Loucy (cell line): ENCODE results near the gene CTNNBL1.

Source experiments
- H2AFZ ChIP-seq: fragments of 200-600 bp; sonication (generic); 2 replicates; pipeline ENCODE4 v1.6.0; 2016; ENCODE audit warnings: antibody characterized with exemption, mild to moderate bottlenecking, low read length, moderate library complexity
- H3F3A ChIP-seq: fragments of 200-600 bp; 2 replicates; pipeline ENCODE4 v1.6.0; 2016; ENCODE audit warnings: antibody characterized with exemption, low read depth, mild to moderate bottlenecking
- H3K27me3 ChIP-seq: fragments of 200-600 bp; sonication (generic); 2 replicates; pipeline ENCODE4 v1.6.1; 2014; ENCODE audit warnings: low read length, mild to moderate bottlenecking; ENCODE audit not compliant: insufficient read depth, poor library complexity, severe bottlenecking
- H3K36me3 ChIP-seq: fragments of 200-600 bp; sonication (generic); 2 replicates; pipeline ENCODE4 v1.6.1; 2016; ENCODE audit warnings: low read length; ENCODE audit not compliant: insufficient read depth
- H3K4me1 ChIP-seq: fragments of 200-600 bp; sonication (generic); 2 replicates; pipeline ENCODE4 v1.5.1; 2014; ENCODE audit warnings: low read length, mild to moderate bottlenecking; ENCODE audit not compliant: insufficient read depth, poor library complexity, severe bottlenecking
- H3K4me2 ChIP-seq: fragments of 200-600 bp; sonication (generic); 2 replicates; pipeline ENCODE4 v1.6.0; 2014; ENCODE audit warnings: antibody characterized with exemption, low read length, low read depth, mild to moderate bottlenecking; ENCODE audit not compliant: poor library complexity, severe bottlenecking
- H3K4me3 ChIP-seq: fragments of 200-600 bp; sonication (generic); 2 replicates; pipeline ENCODE4 v1.5.1; 2014; ENCODE audit warnings: low read length, mild to moderate bottlenecking, mixed read lengths; ENCODE audit not compliant: poor library complexity, severe bottlenecking
- H3K79me2 ChIP-seq: fragments of 200-600 bp; sonication (generic); 2 replicates; pipeline ENCODE4 v1.6.1; 2014; ENCODE audit warnings: low read length; ENCODE audit not compliant: insufficient read depth
- H3K9ac ChIP-seq: fragments of 200-600 bp; sonication (generic); 2 replicates; pipeline ENCODE4 v1.6.0; 2014; ENCODE audit warnings: mild to moderate bottlenecking, low read depth, low read length, moderate library complexity; ENCODE audit not compliant: poor library complexity, severe bottlenecking
- H3K9me2 ChIP-seq: fragments of 200-600 bp; sonication (generic); replicated peaks from 2 replicates; pipeline ENCODE4 v1.6.1; 2016; ENCODE audit warnings: low read depth, low read length, mixed read lengths
- H3K9me3 ChIP-seq: fragments of 200-600 bp; sonication (generic); 2 replicates; pipeline ENCODE4 v1.6.1; 2014; ENCODE audit warnings: mild to moderate bottlenecking, antibody characterized with exemption, low read length, low read depth; ENCODE audit not compliant: insufficient read depth
- H4K20me1 ChIP-seq: fragments of 200-600 bp; sonication (generic); 2 replicates; pipeline ENCODE4 v1.6.0; 2014; ENCODE audit warnings: antibody characterized with exemption, low read length, mild to moderate bottlenecking; ENCODE audit not compliant: insufficient read depth, poor library complexity, severe bottlenecking
- CTCF ChIP-seq: fragments of 200-600 bp; sonication (generic); conservative IDR thresholded peaks from 2 replicates; pipeline ENCODE4 v1.5.1; 2014; ENCODE audit warnings: mild to moderate bottlenecking, antibody characterized with exemption, low read length
- EZH2phosphoT487 ChIP-seq: fragments of 200-600 bp; IDR thresholded peaks from 2 replicates; pipeline ENCODE4 v1.6.1; 2018; ENCODE audit warnings: antibody characterized with exemption, mild to moderate bottlenecking, moderate library complexity, borderline replicate concordance

CTNNBL1 gene

DNA sequence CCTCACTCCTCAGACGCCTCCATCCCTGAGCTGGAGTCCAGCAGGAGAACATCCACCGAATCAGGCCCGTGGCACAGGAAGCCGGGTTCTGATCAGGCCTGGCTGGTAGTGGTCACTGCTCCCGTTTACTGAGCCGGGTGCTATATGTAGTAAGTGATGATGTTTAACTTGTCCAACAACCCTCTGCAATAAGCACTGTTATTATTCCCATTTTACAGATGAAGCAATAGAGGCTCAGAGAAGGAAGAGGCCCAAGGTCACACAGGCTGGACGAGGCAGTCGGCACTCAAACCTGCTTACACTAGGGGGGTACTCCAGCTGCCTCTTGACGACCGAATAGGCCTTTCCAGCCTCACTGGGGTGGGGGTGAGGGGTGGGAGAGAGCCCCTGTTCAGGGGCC is 194.8 kb downstream of the CTNNBL1 start:
- H3K27me3 ChIP-seq, result no peaks in the 10 kb centered on the region
- H3K79me2 ChIP-seq, result no peaks in the 10 kb centered on the region
- H3F3A ChIP-seq, result no peaks in the 10 kb centered on the region
- no peak overlapping the region for H3K4me3 ChIP-seq
- no peak overlapping the region for H2AFZ ChIP-seq
- TF ChIP-seq EZH2phosphoT487 (no peak), CTCF (no peak)
- H3K9me2 ChIP-seq, result no peaks in the 10 kb centered on the region
- H4K20me1 ChIP-seq, result no peaks in the 10 kb centered on the region
- H3K36me3 ChIP-seq, result no peaks in the 10 kb centered on the region
- H3K9ac ChIP-seq, result no peak overlapping the region
- H3K9me3 ChIP-seq, result no peaks in the 10 kb centered on the region
- H3K4me1 ChIP-seq, result no peaks in the 10 kb centered on the region
- no peak overlapping the region for H3K4me2 ChIP-seq

GRCh38 chr20:37890108-37890507 is 196.3 kb downstream of the CTNNBL1 start:
- no peak overlapping the region for H3K4me2 ChIP-seq
- H3K9ac ChIP-seq, result no peak overlapping the region
- TF ChIP-seq EZH2phosphoT487 (no peak), CTCF (no peak)
- no peaks in the 10 kb centered on the region for H3K4me1 ChIP-seq
- H3K9me3 ChIP-seq, result no peaks in the 10 kb centered on the region
- H3K79me2 ChIP-seq, result no peaks in the 10 kb centered on the region
- H3F3A ChIP-seq, result no peaks in the 10 kb centered on the region
- H3K4me3 ChIP-seq, result no peak overlapping the region
- H3K36me3 ChIP-seq, result no peaks in the 10 kb centered on the region
- H4K20me1 ChIP-seq, result no peaks in the 10 kb centered on the region
- H2AFZ ChIP-seq, result no peak overlapping the region
- H3K9me2 ChIP-seq, result no peaks in the 10 kb centered on the region
- H3K27me3 ChIP-seq, result no peaks in the 10 kb centered on the region

- no peaks in the 10 kb centered on the region for H4K20me1 ChIP-seq
- no peaks in the 10 kb centered on the region for H3F3A ChIP-seq
- no peak overlapping the region for H3K4me3 ChIP-seq
- no peaks in the 10 kb centered on the region for H3K4me1 ChIP-seq
- H3K79me2 ChIP-seq, result no peaks in the 10 kb centered on the region
- H3K9ac ChIP-seq, result no peak overlapping the region
- no peaks in the 10 kb centered on the region for H3K36me3 ChIP-seq
- H3K9me2 ChIP-seq, result no peaks in the 10 kb centered on the region
- no peak overlapping the region for H2AFZ ChIP-seq
- no peak overlapping the region for H3K4me2 ChIP-seq
- no peaks in the 10 kb centered on the region for H3K9me3 ChIP-seq
- TF ChIP-seq EZH2phosphoT487 (no peak), CTCF (no peak)
- no peaks in the 10 kb centered on the region for H3K27me3 ChIP-seq
Measured at GRCh38 chr20:37890643-37891042, 196.8 kb downstream of the CTNNBL1 start.
